HG02610 (cell line): ENCODE results near the gene PPP6R3.

Experiments used
- ATAC-seq: cut with Tn5 transposase; IDR thresholded peaks from one replicate; pipeline ENCODE4 v1.9.1; 2021; ENCODE audit warnings: mild to moderate bottlenecking, moderate library complexity; ENCODE audit not compliant: unreplicated experiment

The PPP6R3 gene

DNA sequence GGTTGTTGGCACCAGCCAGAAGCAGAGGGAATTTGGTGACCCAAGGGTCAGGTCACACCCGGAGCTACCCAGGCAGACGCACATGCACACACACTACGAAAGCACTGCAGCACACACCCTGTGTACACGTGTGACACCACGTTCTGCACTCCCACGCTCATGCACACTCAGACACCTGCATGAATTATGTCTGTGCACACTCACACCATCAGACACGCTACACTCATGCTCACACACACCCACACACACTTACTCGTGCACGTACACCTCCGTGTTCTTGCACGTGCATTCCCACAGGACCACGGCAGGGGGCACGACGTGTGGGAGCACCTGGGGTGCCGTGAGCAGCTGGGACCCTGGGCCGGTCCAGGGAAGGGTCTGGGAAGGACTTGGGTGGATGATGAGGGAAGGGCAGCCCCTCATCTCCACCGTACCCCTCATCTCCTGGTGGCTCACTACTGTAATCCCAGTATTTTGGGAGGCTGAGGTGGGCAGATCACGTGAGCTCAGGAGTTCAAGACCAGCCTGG lies 203.0 kb downstream of the PPP6R3 start:
- ATAC-seq = no peak

GRCh38 chr11:68664141-68664540 lies 203.6 kb downstream of the PPP6R3 start:
- ATAC-seq = no peak

GRCh38 chr11:68664906-68665305 lies 204.4 kb downstream of the PPP6R3 start:
- ATAC-seq = no peak
